CD4-positive, CD25-positive, alpha-beta regulatory T cell (primary cell): ENCODE results near the gene HRG. TPM values are rescaled to one million over a fixed set of nuclear protein-coding genes. Genes with fewer than 3 reads are reported as not detected.

Source experiments
- ATAC-seq, 2 donors: fragments of 150-1000 bp; cut with Tn5 transposase; one replicate each; pipeline ENCODE4 v1.10.0; 2021; ENCODE audit warnings: low read depth in 2 of 2, moderate number of reproducible peaks in 2 of 2, moderate library complexity in 1 of 2
- DNase-seq, 3 donors: peaks; one replicate each; pipeline versions ENCODE4 v3.0.0 to v3.0.0-alpha.2; 2012 to 2022; ENCODE audit warnings: mixed read lengths in 1 of 3
- H3K27ac ChIP-seq: one replicate; pipeline ENCODE4 v1.7.0; 2013; ENCODE audit warnings: mild to moderate bottlenecking, low read length; ENCODE audit not compliant: insufficient read depth, poor library complexity, severe bottlenecking
- H3K27me3 ChIP-seq: one replicate; pipeline ENCODE4 v1.7.0; 2013; ENCODE audit warnings: low read length; ENCODE audit not compliant: control insufficient read depth, insufficient read depth
- H3K36me3 ChIP-seq: one replicate; pipeline ENCODE4 v1.7.0; 2013; ENCODE audit warnings: mild to moderate bottlenecking, low read length, moderate library complexity; ENCODE audit not compliant: control insufficient read depth, insufficient read depth
- H3K4me1 ChIP-seq: 2 replicates; pipeline ENCODE4 v1.7.0; 2013; ENCODE audit warnings: mild to moderate bottlenecking, low read length; ENCODE audit not compliant: insufficient read depth, control insufficient read depth, poor library complexity, severe bottlenecking
- H3K4me3 ChIP-seq: one replicate; pipeline ENCODE4 v1.7.0; 2013; ENCODE audit warnings: low read depth, mild to moderate bottlenecking, low read length, moderate library complexity
- H3K9me3 ChIP-seq, 2 experiments: 1 replicate in 1 of 2; 2 replicates in 1 of 2; pipeline ENCODE4 v1.7.0; 2013; ENCODE audit warnings: low read length in 2 of 2, mild to moderate bottlenecking in 1 of 2, moderate library complexity in 1 of 2; ENCODE audit not compliant: control insufficient read depth in 2 of 2
- H3K27ac Mint-ChIP-seq, 3 donors: one replicate each; pipeline ENCODE4 v1.8.0; 2020 to 2022; ENCODE audit warnings: mild to moderate bottlenecking in 3 of 3, mixed read lengths in 3 of 3, moderate library complexity in 2 of 3
- H3K27me3 Mint-ChIP-seq: one replicate; pipeline ENCODE4 v1.8.0; 2022; ENCODE audit warnings: mild to moderate bottlenecking, mixed read lengths
- H3K36me3 Mint-ChIP-seq: one replicate; pipeline ENCODE4 v1.8.0; 2020; ENCODE audit warnings: mixed read lengths
- H3K4me1 Mint-ChIP-seq, 4 donors: one replicate each; pipeline ENCODE4 v1.8.0; 2020 to 2022; ENCODE audit warnings: mixed read lengths in 4 of 4, mild to moderate bottlenecking in 1 of 4
- H3K4me3 Mint-ChIP-seq, 4 donors: one replicate each; pipeline ENCODE4 v1.8.0; 2020 to 2022; ENCODE audit warnings: mild to moderate bottlenecking in 4 of 4, mixed read lengths in 4 of 4, moderate library complexity in 3 of 4
- H3K9me3 Mint-ChIP-seq, 7 donors: one replicate each; pipeline ENCODE4 v1.8.0; 2020 to 2022; ENCODE audit warnings: mixed read lengths in 7 of 7, mild to moderate bottlenecking in 3 of 7, moderate library complexity in 2 of 7
- polyA plus RNA-seq, 4 donors: library from polyadenylated mRNA; unstranded; fragments of 300-500 nt; fragmentation: Illumina TruSeq; gene quantifications; one replicate each; pipeline ENCODE4 v1.2.3, GENCODE V29; 2021
- total RNA-seq: library from RNA; stranded (reverse); gene quantifications from one replicate; pipeline ENCODE4 v1.2.3, GENCODE V29; 2022

The HRG gene
- total and polyA plus RNA-seq, 5 donors from 2014 or later, result not detected

DNA sequence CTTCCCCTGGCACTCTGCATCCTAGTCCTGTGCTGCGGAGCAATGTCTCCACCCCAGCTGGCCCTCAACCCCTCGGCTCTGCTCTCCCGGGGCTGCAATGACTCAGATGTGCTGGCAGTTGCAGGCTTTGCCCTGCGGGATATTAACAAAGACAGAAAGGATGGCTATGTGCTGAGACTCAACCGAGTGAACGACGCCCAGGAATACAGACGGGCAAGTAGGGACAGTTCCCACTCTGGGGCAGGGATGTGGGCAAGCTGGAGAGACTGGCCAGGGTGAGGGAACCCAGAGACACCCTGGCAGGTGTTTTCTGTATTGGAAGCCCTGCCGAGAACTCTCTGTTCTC is 25.4 kb upstream of the HRG start:
- ATAC-seq (no peak), DNase-seq (no peak)
- H3K36me3 Mint-ChIP-seq, result no peaks in the 10 kb centered on the region
- Histone ChIP-seq H3K36me3 (no peaks in the 10 kb centered on the region), H3K4me3 (no peak overlapping the region), H3K9me3 (no peaks in the 10 kb centered on the region), H3K4me1 (no peaks in the 10 kb centered on the region), H3K27me3 (peaks cover 17% of the 10 kb centered on the region), H3K27ac (no peak overlapping the region)
- H3K4me3 Mint-ChIP-seq, result no peak overlapping the region
- no peaks in the 10 kb centered on the region for H3K4me1 Mint-ChIP-seq
- H3K27me3 Mint-ChIP-seq, result peaks cover 44% of the 10 kb centered on the region
- no peak overlapping the region for H3K27ac Mint-ChIP-seq
- peaks cover 0 to 1% (median 0%) of the 10 kb centered on the region in 7 donors for H3K9me3 Mint-ChIP-seq

DNA sequence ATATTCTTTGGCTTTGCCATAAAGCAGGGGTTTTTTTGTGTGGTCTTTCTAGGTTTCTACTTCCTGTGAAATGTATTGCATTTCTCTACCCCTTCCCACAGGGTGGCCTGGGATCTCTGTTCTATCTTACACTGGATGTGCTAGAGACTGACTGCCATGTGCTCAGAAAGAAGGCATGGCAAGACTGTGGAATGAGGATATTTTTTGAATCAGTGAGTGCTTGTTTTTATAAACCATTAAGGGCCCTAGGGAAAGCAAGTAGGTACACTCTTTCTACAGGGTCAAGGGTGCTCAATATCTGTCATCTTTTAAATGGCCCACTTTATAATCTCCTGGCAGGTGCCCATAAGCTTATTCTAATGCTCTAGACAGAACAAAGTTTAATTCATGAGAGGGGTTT is 24.9 kb upstream of the HRG start:
- no peak overlapping the region for H3K4me3 ChIP-seq
- ATAC-seq (no peak), DNase-seq (no peak)
- H3K36me3 Mint-ChIP-seq, result no peaks in the 10 kb centered on the region
- peaks cover 47% of the 10 kb centered on the region for H3K27me3 Mint-ChIP-seq
- no peaks in the 10 kb centered on the region for H3K4me1 Mint-ChIP-seq
- no peak overlapping the region for H3K27ac ChIP-seq
- H3K27me3 ChIP-seq, result peaks cover 14% of the 10 kb centered on the region
- H3K4me3 Mint-ChIP-seq, result no peak overlapping the region
- H3K36me3 ChIP-seq, result no peaks in the 10 kb centered on the region
- H3K27ac Mint-ChIP-seq, result no peak overlapping the region
- H3K9me3 Mint-ChIP-seq, result peaks cover 0 to 1% (median 0%) of the 10 kb centered on the region in 7 donors
- no peaks in the 10 kb centered on the region for H3K4me1 ChIP-seq
- H3K9me3 ChIP-seq, result no peaks in the 10 kb centered on the region

DNA sequence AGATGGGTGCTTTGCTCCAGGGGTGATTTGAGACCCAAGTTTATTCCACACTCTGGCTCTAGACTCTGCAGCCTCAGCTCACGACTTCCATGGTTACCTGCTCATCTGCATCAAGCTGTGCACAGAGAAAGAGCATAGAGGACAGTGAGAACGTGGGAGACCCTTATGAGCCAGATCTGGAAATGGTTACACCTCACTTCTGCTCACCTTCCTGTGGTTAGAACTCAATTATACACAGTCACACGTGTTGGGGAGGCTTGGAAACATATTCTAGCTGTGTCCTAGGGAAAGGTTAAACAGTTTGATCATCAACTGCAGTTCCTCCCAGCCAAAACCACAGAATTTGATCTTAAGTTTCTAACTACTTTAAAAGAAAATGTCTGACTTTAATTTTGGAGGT is 23.8 kb upstream of the HRG start:
- ATAC-seq (no peak), DNase-seq (no peak)
- Histone ChIP-seq H3K9me3 (no peaks in the 10 kb centered on the region), H3K27me3 (peaks cover 14% of the 10 kb centered on the region), H3K4me1 (no peaks in the 10 kb centered on the region), H3K4me3 (no peak overlapping the region), H3K36me3 (no peaks in the 10 kb centered on the region), H3K27ac (no peak overlapping the region)
- no peak overlapping the region for H3K27ac Mint-ChIP-seq
- H3K4me3 Mint-ChIP-seq, result no peak overlapping the region
- no peaks in the 10 kb centered on the region for H3K36me3 Mint-ChIP-seq
- peaks cover 46% of the 10 kb centered on the region for H3K27me3 Mint-ChIP-seq
- H3K4me1 Mint-ChIP-seq, result no peaks in the 10 kb centered on the region
- peaks cover 0 to 1% (median 0%) of the 10 kb centered on the region in 7 donors for H3K9me3 Mint-ChIP-seq

DNA sequence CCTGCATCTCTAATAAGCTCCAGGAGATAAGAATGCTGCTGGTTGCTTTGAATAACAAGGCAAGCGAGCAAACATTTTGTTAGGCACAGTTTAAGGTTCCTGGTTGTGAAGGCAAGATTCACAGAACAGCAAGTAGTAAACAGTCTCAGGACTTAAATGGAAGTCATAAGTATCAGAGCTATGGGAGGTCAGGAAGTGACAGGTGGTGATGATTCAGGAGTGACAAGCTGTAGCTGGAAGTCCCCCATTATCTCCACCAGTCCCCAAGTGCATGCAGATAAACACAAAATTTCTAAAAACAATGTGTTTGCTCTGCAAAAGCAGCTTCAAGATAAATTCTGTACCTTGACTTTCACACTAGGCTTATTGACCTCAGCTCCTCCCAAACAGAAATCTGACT is 22.3 kb upstream of the HRG start:
- H3K27ac Mint-ChIP-seq, result no peak overlapping the region
- peaks cover 42% of the 10 kb centered on the region for H3K27me3 Mint-ChIP-seq

GRCh38 chr3:186644683-186645082 is 21.1 kb upstream of the HRG start:
- H3K27me3 Mint-ChIP-seq, result peaks cover 43% of the 10 kb centered on the region

More for the DNA sequence above, 22.3 kb upstream of the HRG start:
- Histone ChIP-seq H3K27me3 (peaks cover 16% of the 10 kb centered on the region), H3K4me3 (no peak overlapping the region), H3K9me3 (no peaks in the 10 kb centered on the region), H3K27ac (no peak overlapping the region), H3K36me3 (no peaks in the 10 kb centered on the region), H3K4me1 (no peaks in the 10 kb centered on the region)
- Mint-ChIP-seq H3K4me3 (no peak overlapping the region), H3K36me3 (no peaks in the 10 kb centered on the region), H3K9me3 (peaks cover 0 to 1% (median 0%) of the 10 kb centered on the region in 7 donors), H3K4me1 (no peaks in the 10 kb centered on the region)
- ATAC-seq (peak in 1 of 2 donors; percentile 45), DNase-seq (peak in 1 of 3 donors; percentile 38)

DNA sequence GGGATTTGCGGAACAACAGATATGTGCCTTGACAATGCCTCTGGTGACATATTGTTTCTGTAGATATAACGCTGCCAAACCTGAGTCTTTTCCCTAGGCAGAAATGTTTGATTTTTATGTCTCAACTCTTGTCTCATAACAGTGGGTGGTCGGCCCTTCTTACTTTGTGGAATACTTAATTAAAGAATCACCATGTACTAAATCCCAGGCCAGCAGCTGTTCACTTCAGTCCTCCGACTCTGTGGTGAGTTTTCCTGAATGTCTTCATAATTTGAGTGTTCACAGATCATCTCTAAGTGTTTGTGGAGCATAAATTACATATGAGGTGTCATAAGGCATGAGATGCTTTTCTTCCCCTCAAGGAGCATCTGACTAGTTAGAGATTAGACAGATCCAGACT is 19.7 kb upstream of the HRG start:
- DNase-seq (no peak), ATAC-seq (no peak)
- Mint-ChIP-seq H3K36me3 (no peaks in the 10 kb centered on the region), H3K27ac (no peak overlapping the region), H3K9me3 (peaks cover 0 to 1% (median 0%) of the 10 kb centered on the region in 7 donors), H3K4me1 (no peaks in the 10 kb centered on the region), H3K4me3 (no peak overlapping the region), H3K27me3 (peaks cover 33% of the 10 kb centered on the region)
- Histone ChIP-seq H3K36me3 (no peaks in the 10 kb centered on the region), H3K9me3 (no peaks in the 10 kb centered on the region), H3K4me1 (no peaks in the 10 kb centered on the region), H3K4me3 (no peak overlapping the region), H3K27me3 (peaks cover 14% of the 10 kb centered on the region), H3K27ac (no peak overlapping the region)

More at GRCh38 chr3:186644683-186645082, 21.1 kb upstream of the HRG start:
- Mint-ChIP-seq H3K4me3 (no peak overlapping the region), H3K9me3 (peaks cover 0 to 1% (median 0%) of the 10 kb centered on the region in 7 donors), H3K4me1 (no peaks in the 10 kb centered on the region), H3K27ac (no peak overlapping the region), H3K36me3 (no peaks in the 10 kb centered on the region)
- ATAC-seq (no peak), DNase-seq (no peak)
- H3K36me3 ChIP-seq, result no peaks in the 10 kb centered on the region
- H3K4me3 ChIP-seq, result no peak overlapping the region
- peaks cover 18% of the 10 kb centered on the region for H3K27me3 ChIP-seq
- no peaks in the 10 kb centered on the region for H3K4me1 ChIP-seq
- H3K27ac ChIP-seq, result no peak overlapping the region
- H3K9me3 ChIP-seq, result no peaks in the 10 kb centered on the region

DNA sequence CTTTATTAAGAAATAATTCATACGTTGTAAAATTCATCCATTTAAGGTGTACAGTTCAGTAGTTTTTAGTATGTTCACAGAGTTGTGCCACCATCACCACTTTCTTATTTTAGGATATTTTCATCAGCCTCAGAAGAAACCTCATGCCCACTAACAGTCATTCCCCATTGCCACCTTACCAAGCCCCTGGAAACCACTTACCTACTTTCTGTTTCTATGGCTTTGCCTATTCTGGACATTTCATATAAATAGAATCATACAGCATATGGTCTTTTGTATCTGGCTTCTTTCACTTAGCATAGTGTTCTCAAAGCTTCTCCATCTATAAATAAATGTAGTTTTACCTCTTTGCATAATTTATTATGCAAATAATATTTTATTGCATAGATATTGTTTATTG is 19.0 kb upstream of the HRG start:
- Histone ChIP-seq H3K27me3 (peaks cover 13% of the 10 kb centered on the region), H3K36me3 (no peaks in the 10 kb centered on the region), H3K4me3 (no peak overlapping the region), H3K27ac (no peak overlapping the region), H3K4me1 (no peaks in the 10 kb centered on the region), H3K9me3 (no peaks in the 10 kb centered on the region)
- H3K27ac Mint-ChIP-seq, result no peak overlapping the region
- H3K4me3 Mint-ChIP-seq, result no peak overlapping the region
- DNase-seq, result no peak
- H3K27me3 Mint-ChIP-seq, result peaks cover 30% of the 10 kb centered on the region
- no peak for ATAC-seq
- no peaks in the 10 kb centered on the region for H3K36me3 Mint-ChIP-seq
- peaks cover 0 to 1% (median 0%) of the 10 kb centered on the region in 7 donors for H3K9me3 Mint-ChIP-seq
- H3K4me1 Mint-ChIP-seq, result no peaks in the 10 kb centered on the region

DNA sequence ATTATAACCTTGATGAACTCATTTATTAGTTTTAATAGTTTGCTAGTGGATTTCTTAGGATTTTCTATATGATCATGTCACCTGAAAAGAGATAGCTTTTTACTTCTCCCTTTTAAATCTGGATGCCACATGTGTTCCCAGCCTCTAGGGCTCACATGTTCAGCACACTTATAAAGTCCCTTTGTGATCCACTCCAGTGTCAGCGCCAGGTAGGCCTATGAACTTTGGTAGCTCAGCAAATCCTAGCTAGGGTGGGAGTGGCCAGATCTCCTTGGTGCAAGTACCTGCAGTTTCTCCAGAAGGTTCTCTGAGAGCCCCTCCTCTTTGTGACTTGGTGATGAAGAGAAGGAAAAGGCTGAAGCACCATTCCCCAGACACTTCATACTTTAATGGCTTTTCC is 17.0 kb upstream of the HRG start:
- Histone ChIP-seq H3K9me3 (no peaks in the 10 kb centered on the region), H3K27me3 (peaks cover 9% of the 10 kb centered on the region), H3K36me3 (no peaks in the 10 kb centered on the region), H3K4me1 (no peaks in the 10 kb centered on the region), H3K4me3 (no peak overlapping the region), H3K27ac (no peak overlapping the region)
- H3K9me3 Mint-ChIP-seq, result no peaks in the 10 kb centered on the region
- H3K27me3 Mint-ChIP-seq, result peaks cover 29% of the 10 kb centered on the region
- no peak overlapping the region for H3K4me3 Mint-ChIP-seq
- H3K27ac Mint-ChIP-seq, result no peak overlapping the region
- no peaks in the 10 kb centered on the region for H3K4me1 Mint-ChIP-seq
- H3K36me3 Mint-ChIP-seq, result no peaks in the 10 kb centered on the region
- no peak for DNase-seq
- ATAC-seq, result no peak
